Activated naive CD8-positive, alpha-beta T cell treated with anti-CD3 and anti-CD28 coated beads for 36 hours (primary cell): ENCODE data around the gene PALMD. TPM values are rescaled to one million over a fixed set of nuclear protein-coding genes. Genes with fewer than 3 reads are reported as not detected.

Experiments used
- DNase-seq: peaks from one replicate; pipeline ENCODE4 v3.0.0; 2021
- H3K27ac Mint-ChIP-seq: one replicate; pipeline ENCODE4 v1.8.0; 2022; ENCODE audit warnings: mild to moderate bottlenecking, moderate library complexity, mixed read lengths
- H3K27me3 Mint-ChIP-seq: one replicate; pipeline ENCODE4 v1.8.0; 2022; ENCODE audit warnings: mild to moderate bottlenecking, mixed read lengths
- H3K36me3 Mint-ChIP-seq: one replicate; pipeline ENCODE4 v1.8.0; 2021; ENCODE audit warnings: mild to moderate bottlenecking, mixed read lengths
- H3K4me1 Mint-ChIP-seq: one replicate; pipeline ENCODE4 v1.8.0; 2021; ENCODE audit warnings: mixed read lengths
- H3K4me3 Mint-ChIP-seq: one replicate; pipeline ENCODE4 v1.8.0; 2022; ENCODE audit warnings: mild to moderate bottlenecking, moderate library complexity, mixed read lengths
- H3K9me3 Mint-ChIP-seq: one replicate; pipeline ENCODE4 v1.8.0; 2022; ENCODE audit warnings: mixed read lengths
- total RNA-seq, 2 experiments: library from RNA; stranded (reverse); gene quantifications; one replicate each; pipeline ENCODE4 v1.2.3, GENCODE V29; 2021

Gene PALMD
- total RNA-seq, 2 experiments from 2014 or later = not detected

DNA sequence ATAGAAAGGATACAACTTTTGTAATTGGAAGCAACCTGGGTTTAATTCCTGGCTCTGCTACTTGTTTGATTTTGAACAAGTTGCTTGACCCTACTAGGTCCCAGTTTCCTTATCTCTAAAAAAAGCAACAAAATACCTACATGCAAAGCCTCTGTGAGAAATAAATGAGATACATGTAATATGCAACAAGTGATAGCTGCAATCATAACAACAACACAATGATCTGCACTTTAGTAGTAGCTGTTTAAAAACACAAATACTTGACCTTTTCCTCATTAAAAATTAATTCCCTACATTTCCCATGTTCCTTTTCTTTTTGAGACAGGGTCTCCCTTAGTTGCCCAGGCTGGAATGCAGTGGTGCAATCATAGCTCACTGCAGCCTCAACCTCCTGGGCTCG is 80.5 kb downstream of the PALMD start:
- H3K4me3 Mint-ChIP-seq = no peak overlapping the region
- H3K27me3 Mint-ChIP-seq = no peaks in the 10 kb centered on the region
- DNase-seq = no peak
- no peaks in the 10 kb centered on the region for H3K9me3 Mint-ChIP-seq
- H3K27ac Mint-ChIP-seq = no peak overlapping the region
- no peaks in the 10 kb centered on the region for H3K36me3 Mint-ChIP-seq
- H3K4me1 Mint-ChIP-seq = no peaks in the 10 kb centered on the region

GRCh38 chr1:99726818-99727217 is 80.9 kb downstream of the PALMD start:
- H3K27me3 Mint-ChIP-seq = no peaks in the 10 kb centered on the region
- H3K27ac Mint-ChIP-seq = no peak overlapping the region
- no peaks in the 10 kb centered on the region for H3K9me3 Mint-ChIP-seq
- no peak overlapping the region for H3K4me3 Mint-ChIP-seq
- DNase-seq = no peak
- no peaks in the 10 kb centered on the region for H3K4me1 Mint-ChIP-seq
- H3K36me3 Mint-ChIP-seq = no peaks in the 10 kb centered on the region

DNA sequence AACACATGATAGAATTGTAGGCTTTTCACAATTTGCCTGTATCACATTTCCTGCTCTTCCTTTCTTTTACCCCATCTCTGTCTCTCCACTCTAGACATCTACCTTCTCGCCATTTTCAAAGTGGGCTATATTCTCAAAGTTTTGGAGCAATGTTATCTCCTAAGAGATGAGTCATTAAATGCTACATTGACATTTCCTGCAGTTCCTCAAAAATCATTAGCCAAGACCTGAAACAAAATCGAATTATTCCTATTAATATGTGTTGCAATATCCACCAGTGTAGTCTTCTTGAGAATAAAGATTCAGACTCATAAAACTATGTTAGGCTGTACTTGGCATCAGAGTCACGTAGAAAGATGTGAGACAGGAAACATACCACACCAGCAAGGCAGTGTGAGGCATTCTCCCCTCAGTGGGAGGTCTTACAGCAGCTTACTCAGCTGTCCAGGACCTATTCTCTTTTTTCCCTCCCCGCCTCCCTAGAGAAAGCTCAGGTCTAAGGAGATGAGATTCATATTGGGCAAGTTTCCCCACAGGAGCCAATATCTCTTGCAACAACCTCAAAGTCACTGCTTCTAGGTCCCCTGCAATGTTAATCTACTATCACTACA is 81.8 kb downstream of the PALMD start:
- Mint-ChIP-seq H3K27me3 (no peaks in the 10 kb centered on the region), H3K9me3 (no peaks in the 10 kb centered on the region), H3K27ac (no peak overlapping the region), H3K36me3 (no peaks in the 10 kb centered on the region), H3K4me1 (no peaks in the 10 kb centered on the region), H3K4me3 (no peak overlapping the region)
- DNase-seq = no peak

DNA sequence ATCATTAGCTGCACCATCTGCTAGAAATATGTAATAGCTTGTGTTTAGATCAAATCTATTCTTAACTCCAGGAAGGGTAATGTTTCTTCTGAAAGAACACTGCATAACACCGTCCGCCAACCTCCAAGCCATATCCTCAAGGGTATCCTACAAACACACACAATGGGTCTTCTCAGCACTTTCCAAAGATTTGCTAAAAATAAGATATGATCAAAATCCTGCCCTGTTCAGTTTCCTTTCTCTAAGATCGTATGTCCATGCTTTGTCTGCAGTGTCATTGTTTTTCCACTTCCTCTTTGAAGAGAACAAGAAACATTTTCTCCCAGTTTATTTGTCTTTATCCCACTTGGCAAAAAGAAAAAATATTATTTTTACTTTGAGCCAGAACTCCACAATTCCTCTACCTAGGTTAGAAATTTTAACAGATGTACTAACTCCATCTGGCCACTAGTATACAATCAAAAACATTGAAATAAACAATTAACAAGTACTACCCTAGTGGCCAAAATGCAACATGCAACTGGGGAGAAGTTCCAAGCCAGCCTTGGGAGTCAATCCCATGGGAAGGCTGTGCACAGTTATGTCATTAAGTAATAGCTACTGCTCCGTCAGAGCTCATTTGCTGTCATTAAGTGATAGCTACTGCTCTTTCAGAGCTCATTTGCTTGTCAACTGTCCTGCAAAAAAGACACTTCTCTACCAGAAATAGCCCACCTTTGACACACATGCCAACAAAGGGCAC is 82.8 kb downstream of the PALMD start:
- H3K27ac Mint-ChIP-seq = no peak overlapping the region
- no peak overlapping the region for H3K4me3 Mint-ChIP-seq
- H3K9me3 Mint-ChIP-seq = no peaks in the 10 kb centered on the region
- no peaks in the 10 kb centered on the region for H3K27me3 Mint-ChIP-seq
- DNase-seq = no peak
- no peaks in the 10 kb centered on the region for H3K4me1 Mint-ChIP-seq
- no peaks in the 10 kb centered on the region for H3K36me3 Mint-ChIP-seq

DNA sequence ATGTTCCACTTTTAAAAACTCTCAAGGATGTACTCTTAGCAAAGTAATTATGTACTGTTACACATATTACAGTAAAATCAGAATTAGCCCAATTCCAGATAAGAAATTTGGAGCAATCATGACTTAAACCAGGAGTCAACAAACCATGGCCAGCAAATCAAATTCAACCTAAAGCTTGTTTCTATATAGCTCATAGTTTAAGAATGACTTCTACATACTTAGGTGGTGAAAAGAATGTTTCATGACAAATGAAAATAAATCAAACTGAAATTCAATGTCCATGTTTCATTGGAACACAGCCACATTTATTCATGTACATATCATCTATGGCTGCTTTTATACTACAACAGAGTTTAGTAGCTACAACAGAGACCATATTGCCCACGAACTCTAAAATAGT is 85.5 kb downstream of the PALMD start:
- no peaks in the 10 kb centered on the region for H3K36me3 Mint-ChIP-seq
- no peak overlapping the region for H3K4me3 Mint-ChIP-seq
- no peaks in the 10 kb centered on the region for H3K27me3 Mint-ChIP-seq
- no peak for DNase-seq
- no peaks in the 10 kb centered on the region for H3K9me3 Mint-ChIP-seq
- no peaks in the 10 kb centered on the region for H3K4me1 Mint-ChIP-seq
- no peak overlapping the region for H3K27ac Mint-ChIP-seq

GRCh38 chr1:99735852-99736251 is 89.9 kb downstream of the PALMD start:
- Mint-ChIP-seq H3K4me3 (no peak overlapping the region), H3K9me3 (no peaks in the 10 kb centered on the region), H3K27ac (no peak overlapping the region), H3K4me1 (no peaks in the 10 kb centered on the region), H3K36me3 (no peaks in the 10 kb centered on the region), H3K27me3 (no peaks in the 10 kb centered on the region)
- no peak for DNase-seq

- no peak overlapping the region for H3K4me3 Mint-ChIP-seq
- H3K4me1 Mint-ChIP-seq = no peaks in the 10 kb centered on the region
- DNase-seq = no peak
Measured at GRCh38 chr1:99737016-99737415, 91.1 kb downstream of the PALMD start.

DNA sequence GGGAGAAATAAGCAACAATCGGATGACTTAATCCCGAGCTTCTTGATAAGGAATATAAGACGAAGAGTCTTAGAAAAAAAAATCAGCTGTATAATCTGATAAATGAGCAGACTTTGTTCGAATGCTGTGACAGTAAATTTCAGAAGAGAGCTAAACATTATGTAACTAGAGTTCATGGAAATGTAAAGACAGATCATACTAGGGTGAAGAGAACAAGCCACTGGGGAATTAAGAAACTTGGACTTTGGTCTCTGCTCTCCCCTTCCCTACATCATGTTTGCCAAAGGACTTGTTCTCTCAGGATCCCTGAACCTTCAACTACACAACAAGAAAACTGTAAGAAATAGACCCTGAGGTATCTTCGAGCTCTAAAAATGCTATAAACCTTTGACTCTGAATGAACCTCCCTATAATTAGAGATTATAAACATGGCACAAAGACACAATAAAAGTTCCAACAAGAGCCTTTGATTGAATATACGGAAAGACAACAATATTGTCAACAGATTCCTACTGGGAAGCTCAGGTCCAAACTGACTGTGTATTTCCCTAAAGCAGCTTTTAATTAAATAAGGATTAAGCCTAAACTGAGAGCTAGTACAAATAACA is 93.0 kb downstream of the PALMD start:
- Mint-ChIP-seq H3K36me3 (peaks cover 2% of the 10 kb centered on the region), H3K27me3 (no peaks in the 10 kb centered on the region), H3K4me3 (no peak overlapping the region), H3K27ac (no peak overlapping the region), H3K9me3 (no peaks in the 10 kb centered on the region), H3K4me1 (no peaks in the 10 kb centered on the region)
- no peak for DNase-seq

More at GRCh38 chr1:99737016-99737415, 91.1 kb downstream of the PALMD start:
- H3K27ac Mint-ChIP-seq = no peak overlapping the region
- no peaks in the 10 kb centered on the region for H3K27me3 Mint-ChIP-seq
- peaks cover 2% of the 10 kb centered on the region for H3K36me3 Mint-ChIP-seq
- no peaks in the 10 kb centered on the region for H3K9me3 Mint-ChIP-seq

- peaks cover 2% of the 10 kb centered on the region for H3K36me3 Mint-ChIP-seq
- no peaks in the 10 kb centered on the region for H3K4me1 Mint-ChIP-seq
- H3K27ac Mint-ChIP-seq = no peak overlapping the region
Measured at GRCh38 chr1:99740141-99740540, 94.2 kb downstream of the PALMD start.

More at GRCh38 chr1:99740141-99740540, 94.2 kb downstream of the PALMD start:
- Mint-ChIP-seq H3K4me3 (no peak overlapping the region), H3K27me3 (no peaks in the 10 kb centered on the region), H3K9me3 (no peaks in the 10 kb centered on the region)
- no peak for DNase-seq

Other genes with a start within 250 kb of the PALMD start
- gene FRRS1, start 120.5 kb downstream of the PALMD start, total RNA-seq = 1 to 10 TPM; 4.2 to 4.3 TPM
- gene AGL, start 204.2 kb downstream of the PALMD start, total RNA-seq = 10 to 100 TPM; 16.2 to 16.5 TPM